NCI-H2081 (cell line): Measurements from ENCODE around the gene MANSC4.
"Not testable (repeated sequence)": the region's sequence is repeated elsewhere in the genome, so short reads cannot be mapped to it uniquely, and the experiment has no call there.

Experiments
- DNase-seq, 2 experiments: peaks; one replicate each; lab custom pipeline; 2025; lab: John Stamatoyannopoulos, UW

MANSC4 gene

GRCh38 chr12:27751386-27752047 lies 28.5 kb downstream of the MANSC4 start:
- DNase-seq: peak; percentile 18 to 58

DNA sequence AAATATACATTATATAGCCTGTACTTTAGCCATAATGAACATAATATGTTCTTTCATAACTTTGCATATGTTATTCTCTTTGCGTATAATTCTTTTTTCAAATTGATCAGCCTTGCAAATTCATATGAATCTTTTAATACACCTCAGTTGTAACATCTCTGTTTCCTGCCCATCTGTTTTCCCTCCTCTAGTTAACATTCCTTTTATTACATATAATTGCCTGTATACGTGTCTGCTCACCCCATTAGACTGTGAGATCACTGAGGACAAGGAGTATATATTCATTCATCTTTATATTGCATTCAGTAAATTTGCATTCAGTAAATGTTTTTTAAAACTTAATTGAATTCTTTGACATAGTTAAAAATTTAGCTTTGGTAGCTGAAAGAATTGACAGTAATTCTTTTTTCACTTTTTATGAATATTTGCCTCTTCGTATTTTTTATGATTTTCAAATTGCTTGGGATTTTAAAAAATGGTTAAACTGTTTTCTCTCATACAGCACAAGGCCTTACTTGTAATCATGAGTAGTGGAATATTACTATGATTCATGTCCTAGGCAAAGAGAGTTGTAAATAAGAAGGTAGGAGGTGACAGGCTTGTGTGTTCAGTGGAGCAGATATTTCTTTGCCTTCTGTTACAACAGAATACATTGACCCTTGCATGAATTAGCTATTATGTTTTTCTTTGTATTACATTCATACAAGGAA lies 32.8 kb downstream of the MANSC4 start:
- no peak for DNase-seq

DNA sequence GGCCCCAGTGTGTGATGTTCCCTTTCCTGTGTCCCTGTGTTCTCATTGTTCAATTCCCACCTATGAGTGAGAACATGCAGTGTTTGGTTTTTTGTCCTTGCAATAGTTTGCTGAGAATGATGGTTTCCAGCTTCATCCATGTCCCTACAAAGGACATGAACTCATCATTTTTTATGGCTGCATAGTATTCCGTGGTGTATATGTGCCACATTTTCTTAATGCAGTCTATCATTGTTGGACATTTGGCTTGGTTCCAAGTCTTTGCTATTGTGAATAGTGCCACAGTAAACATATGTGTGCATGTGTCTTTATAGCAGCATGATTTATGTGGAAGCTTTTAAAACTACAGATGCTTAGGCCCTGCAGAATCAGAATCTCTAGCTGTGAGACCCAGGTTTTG lies 34.3 kb downstream of the MANSC4 start:
- not testable (repeated sequence) for DNase-seq

DNA sequence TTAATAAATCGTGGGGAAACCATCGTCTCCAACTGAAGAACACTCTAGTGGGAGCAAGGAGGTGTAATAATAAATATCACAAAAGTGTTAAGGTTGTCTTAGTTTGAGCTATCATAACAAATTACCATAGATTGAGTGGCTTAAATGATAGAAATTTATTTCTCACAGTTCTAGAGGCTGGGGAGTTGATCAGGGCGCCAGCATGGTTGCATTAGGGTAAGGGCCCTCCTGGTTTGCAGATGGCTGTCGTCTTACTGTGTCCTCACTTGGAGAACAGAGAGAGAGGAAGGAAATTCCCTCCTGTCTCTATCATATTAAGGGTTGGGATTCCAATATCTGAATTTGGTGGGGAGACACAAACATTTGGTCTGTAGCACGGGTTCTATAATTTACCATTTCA lies 36.4 kb downstream of the MANSC4 start:
- DNase-seq: no peak

- not testable (repeated sequence) for DNase-seq
These were observed 45.7 kb downstream of the MANSC4 start for GRCh38 chr12:27734321-27734720.

GRCh38 chr12:27733791-27734190 lies 46.2 kb downstream of the MANSC4 start:
- no peak for DNase-seq

DNA sequence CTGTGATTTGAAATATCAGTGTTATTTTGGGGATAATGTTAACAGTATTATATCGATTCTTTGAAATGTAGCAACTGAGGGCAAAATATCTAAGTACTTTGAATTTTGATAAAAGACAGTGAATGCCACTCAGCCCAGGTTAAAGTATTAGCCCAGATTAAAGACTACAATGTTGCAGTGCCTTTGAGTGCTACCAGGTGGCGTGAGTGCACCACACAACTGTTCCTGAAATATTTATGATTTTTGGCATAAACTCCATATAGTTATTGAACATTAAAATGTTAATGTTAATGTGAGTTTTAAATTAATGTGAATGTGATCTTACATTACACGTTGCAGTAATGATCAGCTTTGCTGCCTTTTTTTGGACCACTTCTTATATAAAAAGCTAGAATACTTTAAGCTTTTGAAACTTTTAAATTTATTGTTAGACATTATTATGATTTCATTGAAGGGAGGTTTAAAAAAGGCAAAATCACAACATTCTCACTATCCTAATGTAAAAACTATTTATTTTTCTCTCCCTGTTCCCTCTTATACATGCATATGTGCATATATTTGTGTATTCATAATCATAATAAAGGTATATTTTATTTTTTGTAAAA lies 46.9 kb downstream of the MANSC4 start:
- DNase-seq: peak; percentile 18 to 34

- no peak for DNase-seq
These were observed 47.8 kb downstream of the MANSC4 start for GRCh38 chr12:27732281-27732680.

GRCh38 chr12:27730097-27730588 lies 49.9 kb downstream of the MANSC4 start:
- no peak for DNase-seq

DNA sequence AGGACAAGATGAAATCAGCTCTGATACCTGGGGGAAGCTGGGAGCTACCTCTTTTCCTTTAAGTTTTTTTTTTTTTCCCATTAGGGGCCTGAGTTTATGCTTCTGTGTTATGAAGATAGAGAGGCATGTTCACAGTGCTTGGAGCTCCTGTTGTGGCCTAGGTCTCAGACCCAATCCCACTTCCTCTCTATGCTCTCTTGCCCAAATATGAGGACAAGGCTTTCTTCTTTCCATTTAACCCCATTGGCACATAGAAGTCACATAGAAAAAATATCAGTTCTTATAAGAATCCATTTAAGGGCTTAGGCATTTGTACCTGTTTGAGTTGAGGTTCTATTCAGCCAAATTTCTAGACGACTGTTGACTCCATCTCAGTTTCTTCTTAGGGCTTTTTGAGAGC lies 56.8 kb downstream of the MANSC4 start:
- no peak for DNase-seq
